ENCODE measurements around the gene LRRC45. TPM values are rescaled to one million over a fixed set of nuclear protein-coding genes. Genes with fewer than 3 reads are reported as not detected.

The LRRC45 gene
- total RNA-seq, 2 donors from 2014 or later, result 22.2 to 24.1 TPM

DNA sequence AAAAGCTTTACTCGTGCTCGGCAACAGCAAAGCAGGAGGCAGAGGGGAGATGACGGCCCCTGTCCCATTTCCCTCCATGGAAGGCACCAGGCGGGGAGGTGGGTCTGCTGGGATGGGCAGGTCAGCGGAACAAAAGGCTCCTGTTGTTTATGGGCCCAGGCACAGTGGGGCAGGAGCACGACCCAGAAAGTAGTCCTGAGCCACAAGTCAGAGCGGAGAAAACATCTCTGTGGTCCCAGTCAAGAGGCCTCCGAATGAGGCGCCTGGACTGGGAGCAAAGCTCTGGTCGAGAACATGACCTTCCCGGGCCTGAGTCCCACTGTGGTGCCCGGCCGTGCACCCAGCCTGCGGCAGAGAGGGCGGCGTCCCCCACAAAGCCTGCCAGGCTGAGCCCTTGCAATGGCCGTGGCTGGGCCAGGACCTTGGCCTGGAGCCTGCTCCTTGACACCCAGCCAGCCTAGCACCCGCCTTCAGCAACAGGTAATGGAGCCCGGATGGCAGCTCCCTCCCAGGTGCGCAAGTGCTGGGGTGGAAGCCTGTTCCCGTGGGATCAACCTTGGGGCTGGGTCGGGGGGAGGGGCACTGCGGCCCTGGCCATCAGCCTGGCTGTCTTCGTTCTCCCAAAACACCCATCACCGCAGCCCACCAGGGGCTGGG, 24.9 kb downstream of the LRRC45 start:
- intact Hi-C loops (cut with DNase I), result no loop called here
- Histone ChIP-seq H3K4me1 (replicated peaks) (peaks cover 14% of the 10 kb centered on the region), H3K36me3 (peaks cover 6 to 10% of the 10 kb centered on the region in 2 donors), H3K27me3 (replicated peaks; ENCODE audit: insufficient read depth) (no peaks in the 10 kb centered on the region), H3K4me3 (no peak overlapping the region), H3K9me3 (no peaks in the 10 kb centered on the region), H3K27ac (no peak overlapping the region)
- TF ChIP-seq, protein P1, sequence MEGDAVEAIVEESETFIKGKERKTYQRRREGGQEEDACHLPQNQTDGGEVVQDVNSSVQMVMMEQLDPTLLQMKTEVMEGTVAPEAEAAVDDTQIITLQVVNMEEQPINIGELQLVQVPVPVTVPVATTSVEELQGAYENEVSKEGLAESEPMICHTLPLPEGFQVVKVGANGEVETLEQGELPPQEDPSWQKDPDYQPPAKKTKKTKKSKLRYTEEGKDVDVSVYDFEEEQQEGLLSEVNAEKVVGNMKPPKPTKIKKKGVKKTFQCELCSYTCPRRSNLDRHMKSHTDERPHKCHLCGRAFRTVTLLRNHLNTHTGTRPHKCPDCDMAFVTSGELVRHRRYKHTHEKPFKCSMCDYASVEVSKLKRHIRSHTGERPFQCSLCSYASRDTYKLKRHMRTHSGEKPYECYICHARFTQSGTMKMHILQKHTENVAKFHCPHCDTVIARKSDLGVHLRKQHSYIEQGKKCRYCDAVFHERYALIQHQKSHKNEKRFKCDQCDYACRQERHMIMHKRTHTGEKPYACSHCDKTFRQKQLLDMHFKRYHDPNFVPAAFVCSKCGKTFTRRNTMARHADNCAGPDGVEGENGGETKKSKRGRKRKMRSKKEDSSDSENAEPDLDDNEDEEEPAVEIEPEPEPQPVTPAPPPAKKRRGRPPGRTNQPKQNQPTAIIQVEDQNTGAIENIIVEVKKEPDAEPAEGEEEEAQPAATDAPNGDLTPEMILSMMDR (IDR thresholded peaks at IDR 0.05), result no peak
- WGBS, result 83% methylated on average over 25 of the region's 25 CpGs
- DNase-seq (ENCODE audit: low spot score), result no peak

DNA sequence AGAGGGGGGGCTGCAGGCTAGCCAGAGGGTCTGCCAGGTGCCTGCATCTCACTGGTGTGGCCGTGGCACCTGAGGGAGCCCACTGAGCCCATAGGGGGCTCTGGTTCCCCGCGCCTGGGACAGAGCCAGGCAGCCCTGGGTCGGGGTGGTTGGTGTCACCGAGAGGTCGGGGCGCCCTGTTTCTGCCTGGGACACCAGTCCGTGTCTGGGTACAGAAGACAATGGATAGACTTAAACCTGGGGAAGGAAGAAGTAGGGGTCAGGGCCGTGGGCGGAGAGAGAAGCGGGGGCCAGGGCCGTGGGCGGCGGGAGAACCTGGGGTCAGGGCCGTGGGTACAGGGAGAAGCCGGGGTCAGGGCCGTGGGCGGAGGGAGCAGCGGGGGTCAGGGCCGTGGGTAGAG, 25.5 kb downstream of the LRRC45 start:
- peaks cover 19% of the 10 kb centered on the region for H3K4me1 ChIP-seq (replicated peaks)
- no peak for DNase-seq (ENCODE audit: low spot score)
- no peak overlapping the region for H3K27ac ChIP-seq
- H3K9me3 ChIP-seq, result no peaks in the 10 kb centered on the region
- TF ChIP-seq POLR2AphosphoS5 (IDR thresholded peaks at IDR 0.05) (no peak), POLR2A (IDR thresholded peaks at IDR 0.05) (no peak)
- TF ChIP-seq, protein P1 (IDR thresholded peaks at IDR 0.05), result no peak
- H3K27me3 ChIP-seq (replicated peaks; ENCODE audit: insufficient read depth), result no peaks in the 10 kb centered on the region
- intact Hi-C loops (cut with DNase I), result no loop called here
- H3K4me3 ChIP-seq, result no peak overlapping the region
- H3K36me3 ChIP-seq, result peaks cover 6 to 10% of the 10 kb centered on the region in 2 donors
- 91% methylated on average over 20 of the region's 20 CpGs for WGBS

GRCh38 chr17:82049106-82049505, 26.0 kb downstream of the LRRC45 start:
- Histone ChIP-seq H3K4me3 (no peak overlapping the region), H3K36me3 (peaks cover 6 to 12% of the 10 kb centered on the region in 2 donors), H3K4me1 (replicated peaks) (peaks cover 19% of the 10 kb centered on the region), H3K9me3 (no peaks in the 10 kb centered on the region), H3K27ac (no peak overlapping the region), H3K27me3 (replicated peaks; ENCODE audit: insufficient read depth) (no peaks in the 10 kb centered on the region)
- intact Hi-C loops (cut with DNase I), result no loop called here
- 77% methylated on average over 6 of the region's 8 CpGs for WGBS
- DNase-seq (ENCODE audit: low spot score), result no peak
- no peak for TF ChIP-seq POLR2A (IDR thresholded peaks at IDR 0.05)
- TF ChIP-seq, protein P1 (IDR thresholded peaks at IDR 0.05), result no peak
- no peak for TF ChIP-seq POLR2AphosphoS5 (IDR thresholded peaks at IDR 0.05)

GRCh38 chr17:82049521-82049971, 26.4 kb downstream of the LRRC45 start:
- intact Hi-C loops (cut with DNase I), result no loop called here
- TF ChIP-seq, protein P1 (IDR thresholded peaks at IDR 0.05), result no peak
- TF ChIP-seq POLR2A (IDR thresholded peaks at IDR 0.05) (no peak), POLR2AphosphoS5 (IDR thresholded peaks at IDR 0.05) (no peak)
- peaks cover 19% of the 10 kb centered on the region for H3K4me1 ChIP-seq (replicated peaks)
- 85% methylated on average over 15 of the region's 16 CpGs for WGBS
- H3K27ac ChIP-seq, result no peak overlapping the region
- H3K36me3 ChIP-seq, result peaks cover 10 to 16% of the 10 kb centered on the region in 2 donors
- no peak overlapping the region for H3K4me3 ChIP-seq
- DNase-seq (ENCODE audit: low spot score), result no peak
- H3K27me3 ChIP-seq (replicated peaks; ENCODE audit: insufficient read depth), result no peaks in the 10 kb centered on the region
- H3K9me3 ChIP-seq, result no peaks in the 10 kb centered on the region

DNA sequence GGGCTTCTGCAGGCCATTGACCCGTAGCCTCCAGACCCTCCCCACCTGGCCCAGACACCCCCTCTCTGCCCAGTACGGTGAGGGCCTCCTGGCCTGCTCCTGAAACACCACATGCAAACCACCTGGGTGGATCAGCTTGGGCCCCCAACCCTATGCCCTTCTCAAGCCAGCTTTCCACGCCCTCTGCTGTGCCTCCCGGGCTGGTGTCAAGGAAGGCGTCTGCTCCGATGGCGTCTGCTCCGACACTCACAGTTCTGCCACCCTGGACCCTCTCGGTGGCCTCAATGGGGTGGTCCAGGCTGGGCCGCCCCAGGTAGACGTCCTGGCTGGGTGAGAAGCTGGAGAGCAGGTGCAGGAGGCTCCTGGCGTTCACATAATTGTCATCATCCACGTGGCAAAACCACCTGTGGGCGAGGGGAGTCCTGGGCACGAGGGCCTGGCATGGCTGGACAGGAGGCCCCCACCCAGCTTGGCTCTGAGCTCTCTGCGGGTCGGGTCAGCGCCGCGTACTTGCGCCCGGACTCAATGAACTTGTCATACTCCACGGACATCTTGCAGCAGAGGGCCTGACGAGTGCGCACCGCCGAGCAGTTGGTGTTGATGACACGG, 27.2 kb downstream of the LRRC45 start:
- H3K27me3 ChIP-seq (replicated peaks; ENCODE audit: insufficient read depth), result no peaks in the 10 kb centered on the region
- no peak for DNase-seq (ENCODE audit: low spot score)
- H3K4me1 ChIP-seq (replicated peaks), result peaks cover 19% of the 10 kb centered on the region
- H3K36me3 ChIP-seq, result peaks cover 13 to 22% of the 10 kb centered on the region in 2 donors
- H3K27ac ChIP-seq, result peak overlapping the region in 1 of 2 donors; percentile 45
- TF ChIP-seq POLR2A (IDR thresholded peaks at IDR 0.05), result no peak
- TF ChIP-seq POLR2AphosphoS5 (IDR thresholded peaks at IDR 0.05), result no peak
- TF ChIP-seq, protein P1 (IDR thresholded peaks at IDR 0.05), result no peak
- intact Hi-C loops (cut with DNase I), result no loop called here
- WGBS, result 85% methylated on average over 28 of the region's 28 CpGs
- H3K4me3 ChIP-seq, result peak overlapping the region; percentile 71 to 75
- H3K9me3 ChIP-seq, result no peaks in the 10 kb centered on the region

All from prostate gland (tissue), 2 donors.